Measurements from ENCODE around the gene APEH. TPM values are rescaled to one million over a fixed set of nuclear protein-coding genes. Genes with fewer than 3 reads are reported as not detected.

Gene APEH
- total and polyA plus RNA-seq, 2 of the 13 experiments (the other 11 are each of a cell fraction or from before 2014, with no cell fraction given), result 116 to 130 TPM

DNA sequence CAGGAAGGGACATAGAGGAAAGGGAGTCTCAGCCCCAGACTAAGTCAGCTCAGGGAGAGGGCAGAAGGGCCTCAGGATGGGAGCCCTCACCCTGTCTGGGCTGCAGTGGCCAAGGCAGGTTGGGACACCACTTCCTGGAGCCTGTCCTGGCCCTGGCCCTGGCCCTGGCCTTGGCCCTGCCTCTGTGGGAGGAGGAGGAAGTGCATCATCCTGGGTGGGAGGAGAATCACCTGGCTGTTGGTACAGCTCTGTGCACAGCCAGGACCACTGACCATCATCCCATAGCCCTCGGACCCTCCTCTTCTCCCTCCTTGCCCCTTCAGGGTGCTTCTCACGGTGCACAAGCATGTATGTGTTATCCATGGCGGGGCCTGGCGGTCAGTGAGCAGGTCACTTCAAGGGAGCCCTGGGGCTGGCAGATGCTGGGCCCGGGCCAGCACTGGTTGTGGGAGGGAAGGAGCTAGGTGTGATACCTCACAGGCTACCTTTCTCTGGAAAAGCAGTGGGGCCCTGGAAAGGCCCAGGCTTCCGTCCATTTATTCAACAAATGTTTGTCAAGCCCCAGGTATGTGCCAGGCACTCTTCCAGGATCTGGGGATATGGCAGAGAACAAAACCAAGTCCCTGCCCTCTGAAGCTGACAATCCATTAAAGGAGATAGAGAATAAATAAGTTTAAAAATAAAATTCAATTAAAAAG lies 8.2 kb upstream of the APEH start (continued):
- no peak for TF ChIP-seq NFATC3 (CRISPR knock-in tag; IDR thresholded peaks at IDR 0.05)
- TF ChIP-seq HOXD1 (CRISPR knock-in tag; IDR thresholded peaks at IDR 0.05), result no peak
- TF ChIP-seq RNF2 (conservative IDR thresholded peaks at IDR 0.05; ENCODE audit: low read depth), result no peak
- TF ChIP-seq, protein P1, sequence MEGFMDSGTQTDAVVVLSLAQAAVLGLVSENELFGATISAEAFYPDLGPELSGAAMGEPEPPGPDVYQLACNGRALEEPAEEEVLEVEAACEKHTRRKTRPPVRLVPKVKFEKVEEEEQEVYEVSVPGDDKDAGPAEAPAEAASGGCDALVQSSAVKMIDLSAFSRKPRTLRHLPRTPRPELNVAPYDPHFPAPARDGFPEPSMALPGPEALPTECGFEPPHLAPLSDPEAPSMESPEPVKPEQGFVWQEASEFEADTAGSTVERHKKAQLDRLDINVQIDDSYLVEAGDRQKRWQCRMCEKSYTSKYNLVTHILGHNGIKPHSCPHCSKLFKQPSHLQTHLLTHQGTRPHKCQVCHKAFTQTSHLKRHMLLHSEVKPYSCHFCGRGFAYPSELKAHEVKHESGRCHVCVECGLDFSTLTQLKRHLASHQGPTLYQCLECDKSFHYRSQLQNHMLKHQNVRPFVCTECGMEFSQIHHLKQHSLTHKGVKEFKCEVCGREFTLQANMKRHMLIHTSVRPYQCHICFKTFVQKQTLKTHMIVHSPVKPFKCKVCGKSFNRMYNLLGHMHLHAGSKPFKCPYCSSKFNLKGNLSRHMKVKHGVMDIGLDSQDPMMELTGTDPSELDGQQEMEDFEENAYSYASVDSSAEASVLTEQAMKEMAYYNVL (CRISPR knock-in tag; IDR thresholded peaks at IDR 0.05; ENCODE audit: borderline replicate concordance), result 0 out of 2 replicates have a peak, but pooled peaks have one; percentile 5
- TF ChIP-seq, protein P2, sequence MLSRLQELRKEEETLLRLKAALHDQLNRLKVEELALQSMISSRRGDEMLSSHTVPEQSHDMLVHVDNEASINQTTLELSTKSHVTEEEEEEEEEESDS (CRISPR knock-in tag; IDR thresholded peaks at IDR 0.05; ENCODE audit: borderline replicate concordance), result no peak
- TF ChIP-seq ZNF20 (CRISPR knock-in tag; IDR thresholded peaks at IDR 0.05), result no peak
- TF ChIP-seq, protein P3, sequence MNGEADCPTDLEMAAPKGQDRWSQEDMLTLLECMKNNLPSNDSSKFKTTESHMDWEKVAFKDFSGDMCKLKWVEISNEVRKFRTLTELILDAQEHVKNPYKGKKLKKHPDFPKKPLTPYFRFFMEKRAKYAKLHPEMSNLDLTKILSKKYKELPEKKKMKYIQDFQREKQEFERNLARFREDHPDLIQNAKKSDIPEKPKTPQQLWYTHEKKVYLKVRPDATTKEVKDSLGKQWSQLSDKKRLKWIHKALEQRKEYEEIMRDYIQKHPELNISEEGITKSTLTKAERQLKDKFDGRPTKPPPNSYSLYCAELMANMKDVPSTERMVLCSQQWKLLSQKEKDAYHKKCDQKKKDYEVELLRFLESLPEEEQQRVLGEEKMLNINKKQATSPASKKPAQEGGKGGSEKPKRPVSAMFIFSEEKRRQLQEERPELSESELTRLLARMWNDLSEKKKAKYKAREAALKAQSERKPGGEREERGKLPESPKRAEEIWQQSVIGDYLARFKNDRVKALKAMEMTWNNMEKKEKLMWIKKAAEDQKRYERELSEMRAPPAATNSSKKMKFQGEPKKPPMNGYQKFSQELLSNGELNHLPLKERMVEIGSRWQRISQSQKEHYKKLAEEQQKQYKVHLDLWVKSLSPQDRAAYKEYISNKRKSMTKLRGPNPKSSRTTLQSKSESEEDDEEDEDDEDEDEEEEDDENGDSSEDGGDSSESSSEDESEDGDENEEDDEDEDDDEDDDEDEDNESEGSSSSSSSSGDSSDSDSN (CRISPR knock-in tag; IDR thresholded peaks at IDR 0.05), result peak; percentile 60
- no peak for TF ChIP-seq SETDB1 (CRISPR knock-in tag; IDR thresholded peaks at IDR 0.05; ENCODE audit: borderline replicate concordance)
- TF ChIP-seq KDM1A (CRISPR knock-in tag; IDR thresholded peaks at IDR 0.05), result no peak
- TF ChIP-seq GFI1 (CRISPR knock-in tag; IDR thresholded peaks at IDR 0.05; ENCODE audit: borderline replicate concordance), result no peak
- no peak for TF ChIP-seq KLF11 (CRISPR knock-in tag; IDR thresholded peaks at IDR 0.05)
- no peak for TF ChIP-seq ZNF737 (CRISPR knock-in tag; IDR thresholded peaks at IDR 0.05; ENCODE audit: borderline replicate concordance)
- TF ChIP-seq, protein P4, sequence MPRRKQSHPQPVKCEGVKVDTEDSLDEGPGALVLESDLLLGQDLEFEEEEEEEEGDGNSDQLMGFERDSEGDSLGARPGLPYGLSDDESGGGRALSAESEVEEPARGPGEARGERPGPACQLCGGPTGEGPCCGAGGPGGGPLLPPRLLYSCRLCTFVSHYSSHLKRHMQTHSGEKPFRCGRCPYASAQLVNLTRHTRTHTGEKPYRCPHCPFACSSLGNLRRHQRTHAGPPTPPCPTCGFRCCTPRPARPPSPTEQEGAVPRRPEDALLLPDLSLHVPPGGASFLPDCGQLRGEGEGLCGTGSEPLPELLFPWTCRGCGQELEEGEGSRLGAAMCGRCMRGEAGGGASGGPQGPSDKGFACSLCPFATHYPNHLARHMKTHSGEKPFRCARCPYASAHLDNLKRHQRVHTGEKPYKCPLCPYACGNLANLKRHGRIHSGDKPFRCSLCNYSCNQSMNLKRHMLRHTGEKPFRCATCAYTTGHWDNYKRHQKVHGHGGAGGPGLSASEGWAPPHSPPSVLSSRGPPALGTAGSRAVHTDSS (CRISPR knock-in tag; conservative IDR thresholded peaks at IDR 0.05), result no peak
- no peak for TF ChIP-seq GPN1 (CRISPR knock-in tag; IDR thresholded peaks at IDR 0.05; ENCODE audit: borderline replicate concordance)
- TF ChIP-seq, protein P5, sequence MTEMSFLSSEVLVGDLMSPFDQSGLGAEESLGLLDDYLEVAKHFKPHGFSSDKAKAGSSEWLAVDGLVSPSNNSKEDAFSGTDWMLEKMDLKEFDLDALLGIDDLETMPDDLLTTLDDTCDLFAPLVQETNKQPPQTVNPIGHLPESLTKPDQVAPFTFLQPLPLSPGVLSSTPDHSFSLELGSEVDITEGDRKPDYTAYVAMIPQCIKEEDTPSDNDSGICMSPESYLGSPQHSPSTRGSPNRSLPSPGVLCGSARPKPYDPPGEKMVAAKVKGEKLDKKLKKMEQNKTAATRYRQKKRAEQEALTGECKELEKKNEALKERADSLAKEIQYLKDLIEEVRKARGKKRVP (CRISPR knock-in tag; IDR thresholded peaks at IDR 0.05), result no peak
- TF ChIP-seq FOXK1 (CRISPR knock-in tag; IDR thresholded peaks at IDR 0.05; ENCODE audit: borderline replicate concordance, low read depth), result no peak
- TF ChIP-seq THYN1 (CRISPR knock-in tag; IDR thresholded peaks at IDR 0.05; ENCODE audit: borderline replicate concordance, low read depth), result no peak
- no peak for TF ChIP-seq ZNF569 (CRISPR knock-in tag; IDR thresholded peaks at IDR 0.05; ENCODE audit: borderline replicate concordance)
- TF ChIP-seq, protein P6, sequence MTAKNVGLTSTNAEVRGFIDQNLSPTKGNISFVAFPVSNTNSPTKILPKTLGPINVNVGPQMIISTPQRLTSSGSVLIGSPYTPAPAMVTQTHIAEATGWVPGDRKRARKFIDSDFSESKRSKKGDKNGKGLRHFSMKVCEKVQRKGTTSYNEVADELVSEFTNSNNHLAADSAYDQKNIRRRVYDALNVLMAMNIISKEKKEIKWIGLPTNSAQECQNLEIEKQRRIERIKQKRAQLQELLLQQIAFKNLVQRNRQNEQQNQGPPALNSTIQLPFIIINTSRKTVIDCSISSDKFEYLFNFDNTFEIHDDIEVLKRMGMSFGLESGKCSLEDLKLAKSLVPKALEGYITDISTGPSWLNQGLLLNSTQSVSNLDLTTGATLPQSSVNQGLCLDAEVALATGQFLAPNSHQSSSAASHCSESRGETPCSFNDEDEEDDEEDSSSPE (CRISPR knock-in tag; IDR thresholded peaks at IDR 0.05), result no peak
- TF ChIP-seq ZNF747 (CRISPR knock-in tag; IDR thresholded peaks at IDR 0.05; ENCODE audit: borderline replicate concordance), result peak; percentile 77; the same call in 1 of the 2 replicates
- TF ChIP-seq JARID2 (CRISPR knock-in tag; IDR thresholded peaks at IDR 0.05; ENCODE audit: insufficient replicate concordance), result no peak
